Lung (tissue), 12 donors: ENCODE results near the gene LRRC27. TPM values are rescaled to one million over a fixed set of nuclear protein-coding genes. Genes with fewer than 3 reads are reported as not detected.

ENCODE experiments used
- ATAC-seq: fragments of 200-7000 bp; cut with Tn5 transposase; one replicate; pipeline ENCODE4 v1.9.1; 2020; ENCODE audit warnings: moderate number of reproducible peaks; ENCODE audit not compliant: insufficient read depth, low FRiP score
- DNase-seq, 3 donors: peaks; one replicate each; pipeline ENCODE4 v3.0.0-alpha.2; 2013 to 2017
- H3K27ac ChIP-seq, 2 donors: one replicate each; pipeline ENCODE4 v1.5.1; 2013; ENCODE audit warnings: mild to moderate bottlenecking in 2 of 2, moderate library complexity in 2 of 2, control low read depth in 1 of 2, inconsistent platforms in 1 of 2, low read depth in 1 of 2, low read length in 1 of 2
- H3K27me3 ChIP-seq, 3 donors: one replicate each; pipeline ENCODE4 v1.5.1; 2013; ENCODE audit warnings: low read length in 2 of 3; ENCODE audit not compliant: control insufficient read depth in 3 of 3, insufficient read depth in 3 of 3
- H3K36me3 ChIP-seq, 4 donors: one replicate each; pipeline ENCODE4 v1.5.1; 2013; ENCODE audit warnings: low read length in 4 of 4, mild to moderate bottlenecking in 1 of 4, moderate library complexity in 1 of 4; ENCODE audit not compliant: control insufficient read depth in 4 of 4, insufficient read depth in 4 of 4
- H3K4me1 ChIP-seq, 5 donors: one replicate each; pipeline ENCODE4 v1.5.1; 2013; ENCODE audit warnings: low read length in 5 of 5, mild to moderate bottlenecking in 2 of 5, moderate library complexity in 1 of 5; ENCODE audit not compliant: control insufficient read depth in 5 of 5, insufficient read depth in 5 of 5
- H3K4me3 ChIP-seq: one replicate; pipeline ENCODE4 v1.5.1; 2013; ENCODE audit warnings: mild to moderate bottlenecking, control low read depth, moderate library complexity
- H3K9ac ChIP-seq, 2 donors: one replicate each; pipeline ENCODE4 v1.5.1; 2013; ENCODE audit warnings: low read length in 2 of 2, control low read depth in 1 of 2; ENCODE audit not compliant: insufficient read depth in 1 of 2
- H3K9me3 ChIP-seq, 4 donors: one replicate each; pipeline ENCODE4 v1.5.1; 2013; ENCODE audit warnings: low read length in 3 of 4, mild to moderate bottlenecking in 1 of 4, moderate library complexity in 1 of 4; ENCODE audit not compliant: control insufficient read depth in 4 of 4, insufficient read depth in 3 of 4
- WGBS, 2 donors: extraction: QIAGEN DNeasy Blood & Tissue Kit; methylation state at CpG; one replicate each; pipeline ENCODE4 v1.1.7; 2013; 5-methylcytosine and 5-hydroxymethylcytosine counted together
- polyA plus RNA-seq, 2 donors: library from polyadenylated mRNA; stranded (reverse); fragments of 200-250 nt; gene quantifications; one replicate each; pipeline ENCODE4 v1.2.1, GENCODE V29; 2013
- total RNA-seq, 2 donors: library from RNA; depleted of rRNA in 1 of 2; stranded (reverse); fragments of >200 nt in 1 of 2; gene quantifications; one replicate each; pipeline ENCODE4 v1.2.1, GENCODE V29; 2014 to 2021
- TF ChIP-seq, protein P1 (sequence below): IDR thresholded peaks from 2 replicates; pipeline ENCODE4 v1.5.1; 2012; ENCODE audit warnings: mild to moderate bottlenecking; ENCODE audit errors: control extremely low read depth, extremely low read depth
- donor health status: control.
- donor health status: control.
- donor health status: Bipolar disorder and iron deficiency.
- donor health status: healthy.
- donor health status: DM: yes; HTN: yes; CAD: no.

The LRRC27 gene
- total and polyA plus RNA-seq, 4 donors: 5.8 to 25.5 (median 17.2) TPM

DNA sequence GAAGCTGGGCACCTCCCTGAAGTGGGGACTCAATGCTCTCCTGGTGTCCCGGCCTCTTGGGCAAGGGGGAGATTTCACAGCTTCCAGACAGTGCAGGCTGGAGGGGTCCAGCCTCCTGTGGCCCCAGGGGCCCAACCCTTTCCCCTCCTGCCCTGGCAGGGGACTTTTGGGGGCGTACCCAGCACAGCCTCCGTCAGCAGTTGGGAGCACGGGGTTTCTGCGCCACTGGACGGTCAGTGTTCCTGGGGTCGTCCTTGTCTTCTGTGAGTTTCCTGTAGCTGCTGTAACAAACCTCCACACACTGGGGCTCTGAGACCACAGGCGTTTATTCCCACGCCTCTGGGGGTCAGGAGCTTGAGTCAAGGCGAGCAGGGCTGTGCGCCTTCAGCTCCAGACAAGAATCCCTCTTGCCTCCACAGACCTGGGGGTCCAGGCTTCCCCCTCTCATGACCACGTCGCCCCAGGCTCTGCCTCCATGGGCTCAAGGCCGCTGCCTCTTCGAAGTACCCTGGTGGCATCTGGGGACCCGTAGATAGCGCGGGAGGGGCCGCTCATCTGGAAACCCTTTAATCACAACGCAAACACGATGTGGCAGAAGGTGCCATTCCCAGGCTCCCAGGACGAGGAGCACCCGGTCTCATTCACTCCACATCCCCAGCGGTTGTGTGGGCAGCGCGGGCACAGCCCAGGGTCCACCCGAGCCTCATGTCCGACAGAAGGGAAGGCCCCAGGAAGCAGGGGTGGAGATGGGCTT, 79.0 kb downstream of the LRRC27 start:
- Histone ChIP-seq H3K27ac (peak overlapping the region in 1 of 2 donors; percentile 92), H3K4me3 (no peak overlapping the region), H3K9ac (no peak overlapping the region), H3K9me3 (no peaks in the 10 kb centered on the region), H3K27me3 (no peaks in the 10 kb centered on the region), H3K4me1 (peaks cover 0 to 58% (median 40%) of the 10 kb centered on the region in 5 donors), H3K36me3 (peaks cover 2 to 9% (median 6%) of the 10 kb centered on the region in 4 donors)
- ATAC-seq: no peak
- TF ChIP-seq, protein P1, sequence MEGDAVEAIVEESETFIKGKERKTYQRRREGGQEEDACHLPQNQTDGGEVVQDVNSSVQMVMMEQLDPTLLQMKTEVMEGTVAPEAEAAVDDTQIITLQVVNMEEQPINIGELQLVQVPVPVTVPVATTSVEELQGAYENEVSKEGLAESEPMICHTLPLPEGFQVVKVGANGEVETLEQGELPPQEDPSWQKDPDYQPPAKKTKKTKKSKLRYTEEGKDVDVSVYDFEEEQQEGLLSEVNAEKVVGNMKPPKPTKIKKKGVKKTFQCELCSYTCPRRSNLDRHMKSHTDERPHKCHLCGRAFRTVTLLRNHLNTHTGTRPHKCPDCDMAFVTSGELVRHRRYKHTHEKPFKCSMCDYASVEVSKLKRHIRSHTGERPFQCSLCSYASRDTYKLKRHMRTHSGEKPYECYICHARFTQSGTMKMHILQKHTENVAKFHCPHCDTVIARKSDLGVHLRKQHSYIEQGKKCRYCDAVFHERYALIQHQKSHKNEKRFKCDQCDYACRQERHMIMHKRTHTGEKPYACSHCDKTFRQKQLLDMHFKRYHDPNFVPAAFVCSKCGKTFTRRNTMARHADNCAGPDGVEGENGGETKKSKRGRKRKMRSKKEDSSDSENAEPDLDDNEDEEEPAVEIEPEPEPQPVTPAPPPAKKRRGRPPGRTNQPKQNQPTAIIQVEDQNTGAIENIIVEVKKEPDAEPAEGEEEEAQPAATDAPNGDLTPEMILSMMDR: no peak
- DNase-seq: no peak
- WGBS, 2 donors: 74 to 77% methylated on average over 27 to 28 of the region's 28 CpGs

DNA sequence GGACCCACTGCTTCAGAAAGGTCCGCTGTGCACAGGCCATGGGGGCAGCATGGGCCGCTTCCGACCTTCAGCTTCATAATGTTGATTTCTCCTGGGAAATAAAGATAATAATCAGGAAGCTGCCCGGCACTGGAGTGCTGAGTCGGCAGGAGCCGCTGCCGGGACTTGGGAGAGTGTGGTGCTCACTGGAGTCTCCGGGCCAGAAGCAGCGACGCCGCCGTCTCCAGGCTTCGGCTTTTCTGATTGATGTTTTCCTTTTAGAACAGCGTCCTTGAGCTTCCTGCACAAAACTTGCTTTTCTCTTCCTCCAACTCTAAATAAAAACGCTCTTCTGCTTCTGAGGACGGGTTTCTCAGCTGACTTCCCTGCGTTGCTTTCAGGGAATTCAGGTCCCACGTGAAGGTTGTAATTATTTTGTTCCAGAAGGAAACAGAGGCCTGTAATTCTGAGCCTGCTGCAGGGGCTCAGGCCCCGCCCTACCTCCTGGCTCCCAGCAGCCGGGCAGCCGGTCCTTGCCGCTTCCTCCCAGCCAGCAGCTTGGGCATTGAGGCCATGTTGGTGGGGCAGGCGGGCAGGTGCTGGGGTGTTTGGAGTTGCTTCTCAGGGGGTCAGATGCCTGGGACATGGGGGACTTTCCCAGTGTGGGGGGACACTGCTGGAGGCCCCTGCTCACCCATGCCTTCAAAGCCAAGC, 79.7 kb downstream of the LRRC27 start:
- Histone ChIP-seq H3K9me3 (no peaks in the 10 kb centered on the region), H3K27ac (peak overlapping the region in 1 of 2 donors; percentile 92), H3K4me1 (peaks cover 0 to 58% (median 40%) of the 10 kb centered on the region in 5 donors), H3K36me3 (peaks cover 0 to 7% (median 2%) of the 10 kb centered on the region in 4 donors), H3K27me3 (no peaks in the 10 kb centered on the region), H3K4me3 (no peak overlapping the region), H3K9ac (peak overlapping the region in 1 of 2 donors; percentile 9)
- TF ChIP-seq, protein P1: no peak
- DNase-seq (peak; percentile 75 to 87 (median 76)), ATAC-seq (no peak)
- WGBS, 2 donors: 14 to 17% methylated on average over 23 of the region's 23 CpGs

DNA sequence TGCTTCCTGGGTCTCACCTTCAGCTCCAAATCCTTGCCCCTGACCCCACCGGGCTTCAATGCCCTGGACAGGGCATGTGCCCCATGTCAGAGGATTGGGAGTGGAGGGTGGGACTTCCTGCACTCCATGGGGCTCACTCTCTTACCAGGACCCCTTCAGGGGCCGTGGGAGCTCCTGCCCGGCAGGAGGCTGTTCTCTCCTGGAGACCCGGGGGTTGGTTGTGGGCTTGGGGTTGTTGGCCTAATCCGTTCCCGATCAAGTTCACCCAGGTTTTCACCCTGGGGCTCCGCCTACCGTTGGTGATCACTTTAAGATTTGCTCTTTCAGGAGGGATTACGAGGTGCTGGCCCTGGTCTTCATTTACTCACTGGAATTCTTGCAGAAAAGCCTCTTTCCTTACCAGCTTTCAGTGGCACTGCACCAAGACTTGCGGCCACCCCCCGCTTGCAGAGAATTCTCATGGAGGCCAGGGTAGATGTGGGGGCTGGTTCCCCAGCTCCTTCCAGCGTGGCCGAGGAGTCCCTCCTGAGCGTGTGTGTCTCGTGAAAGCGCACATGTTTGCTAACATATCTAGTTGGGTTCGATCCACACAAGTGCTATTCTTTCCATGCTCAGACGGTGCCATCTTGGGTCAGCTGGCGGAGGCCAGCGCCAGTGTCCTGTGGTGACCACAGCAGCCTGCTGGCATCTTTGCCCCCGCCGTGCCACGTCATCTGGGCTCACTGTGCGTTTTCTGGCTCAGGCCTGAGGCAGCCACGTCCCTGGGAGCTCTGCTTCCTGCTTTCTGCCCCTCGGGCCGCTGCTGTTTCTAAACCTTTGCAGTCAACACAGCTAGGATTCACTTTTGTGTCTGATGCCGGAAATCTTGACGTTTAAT, 80.6 kb downstream of the LRRC27 start:
- Histone ChIP-seq H3K27me3 (no peaks in the 10 kb centered on the region), H3K9me3 (no peaks in the 10 kb centered on the region), H3K27ac (peak overlapping the region in 1 of 2 donors; percentile 92), H3K4me1 (peaks cover 0 to 56% (median 43%) of the 10 kb centered on the region in 5 donors), H3K9ac (peak overlapping the region in 1 of 2 donors; percentile 9), H3K36me3 (peaks cover 0 to 7% (median 3%) of the 10 kb centered on the region in 4 donors), H3K4me3 (no peak overlapping the region)
- ATAC-seq (no peak), DNase-seq (no peak)
- TF ChIP-seq, protein P1: no peak
- WGBS, 2 donors: 61 to 68% methylated on average over 29 of the region's 29 CpGs
